HG02571 (cell line): Measurements from ENCODE around the gene AVEN.

Source experiments
- ATAC-seq: cut with Tn5 transposase; IDR thresholded peaks from one replicate; pipeline ENCODE4 v1.9.1; 2021; ENCODE audit warnings: mild to moderate bottlenecking, moderate library complexity; ENCODE audit not compliant: unreplicated experiment

The AVEN gene

GRCh38 chr15:33923446-33923845 lies 115.6 kb downstream of the AVEN start:
- ATAC-seq: no peak

GRCh38 chr15:33915571-33916407 lies 123.2 kb downstream of the AVEN start:
- no peak for ATAC-seq

- no peak for ATAC-seq
These were observed 125.5 kb downstream of the AVEN start for GRCh38 chr15:33913459-33913858.

- ATAC-seq: no peak
These were observed 126.7 kb downstream of the AVEN start for GRCh38 chr15:33912326-33912725.

- no peak for ATAC-seq
These were observed 128.3 kb downstream of the AVEN start for GRCh38 chr15:33910741-33911140.

GRCh38 chr15:33908406-33908805 lies 130.6 kb downstream of the AVEN start:
- ATAC-seq: no peak

- no peak for ATAC-seq
These were observed 131.7 kb downstream of the AVEN start for GRCh38 chr15:33907326-33907725.

GRCh38 chr15:33903661-33904060 lies 135.3 kb downstream of the AVEN start:
- ATAC-seq: no peak

- no peak for ATAC-seq
These were observed 137.0 kb downstream of the AVEN start for GRCh38 chr15:33902043-33902442.

- no peak for ATAC-seq
These were observed 144.8 kb downstream of the AVEN start for GRCh38 chr15:33894193-33894592.

- ATAC-seq: no peak
These were observed 150.8 kb downstream of the AVEN start for GRCh38 chr15:33888176-33888575.

- ATAC-seq: no peak
These were observed 156.1 kb downstream of the AVEN start for GRCh38 chr15:33882921-33883320.

GRCh38 chr15:33874156-33874555 lies 164.8 kb downstream of the AVEN start:
- ATAC-seq: no peak

GRCh38 chr15:33872416-33873106 lies 166.4 kb downstream of the AVEN start:
- ATAC-seq: no peak

- no peak for ATAC-seq
These were observed 167.0 kb downstream of the AVEN start for GRCh38 chr15:33871980-33872379.

- no peak for ATAC-seq
These were observed 172.8 kb downstream of the AVEN start for GRCh38 chr15:33866101-33866737.

GRCh38 chr15:33865416-33865815 lies 173.6 kb downstream of the AVEN start:
- no peak for ATAC-seq

GRCh38 chr15:33864360-33865075 lies 174.5 kb downstream of the AVEN start:
- ATAC-seq: no peak

- no peak for ATAC-seq
These were observed 178.2 kb downstream of the AVEN start for GRCh38 chr15:33860754-33861153.

GRCh38 chr15:33859992-33860545 lies 178.9 kb downstream of the AVEN start:
- ATAC-seq: no peak

- no peak for ATAC-seq
These were observed 180.2 kb downstream of the AVEN start for GRCh38 chr15:33858836-33859235.
